Measurements from ENCODE around the gene ACTN1.

The ACTN1 gene

DNA sequence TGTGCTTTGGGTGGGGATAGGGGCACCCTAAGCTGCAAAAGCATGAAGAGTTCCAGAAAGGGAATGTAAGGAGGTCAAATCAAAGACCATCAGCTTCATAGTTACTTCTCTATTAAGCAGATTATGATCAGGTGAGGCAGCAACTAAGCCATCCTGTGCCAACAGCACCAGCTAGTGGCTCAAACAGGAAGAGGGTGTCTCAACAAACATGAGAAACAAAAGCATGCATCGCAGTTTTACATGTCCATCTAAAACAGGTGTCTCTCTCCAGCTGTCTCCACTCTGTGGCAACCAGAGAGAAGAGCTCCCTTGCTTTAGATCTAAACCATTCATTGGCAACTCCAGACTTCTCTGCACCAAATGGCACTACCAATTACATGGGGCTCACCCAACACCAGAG, 52.9 kb downstream of the ACTN1 start:
- H3K4me3 ChIP-seq (ENCODE audit: low read depth, low read length), result no peak overlapping the region
- no peaks in the 10 kb centered on the region for H3K9me3 ChIP-seq
- peaks cover 12% of the 10 kb centered on the region for H3K36me3 ChIP-seq
- H3K27me3 ChIP-seq, result no peaks in the 10 kb centered on the region
- peaks cover 17% of the 10 kb centered on the region for H3K4me1 ChIP-seq
- TF ChIP-seq, protein P1, sequence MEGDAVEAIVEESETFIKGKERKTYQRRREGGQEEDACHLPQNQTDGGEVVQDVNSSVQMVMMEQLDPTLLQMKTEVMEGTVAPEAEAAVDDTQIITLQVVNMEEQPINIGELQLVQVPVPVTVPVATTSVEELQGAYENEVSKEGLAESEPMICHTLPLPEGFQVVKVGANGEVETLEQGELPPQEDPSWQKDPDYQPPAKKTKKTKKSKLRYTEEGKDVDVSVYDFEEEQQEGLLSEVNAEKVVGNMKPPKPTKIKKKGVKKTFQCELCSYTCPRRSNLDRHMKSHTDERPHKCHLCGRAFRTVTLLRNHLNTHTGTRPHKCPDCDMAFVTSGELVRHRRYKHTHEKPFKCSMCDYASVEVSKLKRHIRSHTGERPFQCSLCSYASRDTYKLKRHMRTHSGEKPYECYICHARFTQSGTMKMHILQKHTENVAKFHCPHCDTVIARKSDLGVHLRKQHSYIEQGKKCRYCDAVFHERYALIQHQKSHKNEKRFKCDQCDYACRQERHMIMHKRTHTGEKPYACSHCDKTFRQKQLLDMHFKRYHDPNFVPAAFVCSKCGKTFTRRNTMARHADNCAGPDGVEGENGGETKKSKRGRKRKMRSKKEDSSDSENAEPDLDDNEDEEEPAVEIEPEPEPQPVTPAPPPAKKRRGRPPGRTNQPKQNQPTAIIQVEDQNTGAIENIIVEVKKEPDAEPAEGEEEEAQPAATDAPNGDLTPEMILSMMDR (IDR thresholded peaks at IDR 0.05; ENCODE audit: low read depth, low read length), result peak; percentile 75
- no peak for DNase-seq

DNA sequence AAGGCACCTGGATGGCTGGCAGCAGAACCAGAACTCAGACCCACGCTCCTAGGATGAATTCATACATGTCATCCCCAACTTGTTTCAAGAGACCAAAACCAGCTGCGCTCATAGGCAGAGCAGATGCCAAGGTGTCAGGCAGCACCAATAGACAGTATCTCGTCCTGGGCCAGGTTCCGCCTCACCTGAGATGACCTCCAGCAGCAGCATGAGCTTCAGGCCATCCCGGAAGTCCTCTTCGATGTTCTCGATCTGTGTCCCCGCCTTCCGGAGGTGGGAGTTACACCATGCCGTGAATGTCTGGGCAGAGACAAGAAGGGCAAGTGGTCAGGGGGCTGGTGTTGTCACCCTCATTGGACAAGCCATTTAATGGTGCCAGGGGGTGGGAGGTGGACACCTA, 53.7 kb downstream of the ACTN1 start:
- TF ChIP-seq, protein P1 (IDR thresholded peaks at IDR 0.05; ENCODE audit: low read depth, low read length), result no peak
- Histone ChIP-seq H3K27me3 (no peaks in the 10 kb centered on the region), H3K4me1 (peaks cover 17% of the 10 kb centered on the region), H3K4me3 (ENCODE audit: low read depth, low read length) (no peak overlapping the region), H3K36me3 (peaks cover 17% of the 10 kb centered on the region), H3K9me3 (no peaks in the 10 kb centered on the region)
- no peak for DNase-seq

DNA sequence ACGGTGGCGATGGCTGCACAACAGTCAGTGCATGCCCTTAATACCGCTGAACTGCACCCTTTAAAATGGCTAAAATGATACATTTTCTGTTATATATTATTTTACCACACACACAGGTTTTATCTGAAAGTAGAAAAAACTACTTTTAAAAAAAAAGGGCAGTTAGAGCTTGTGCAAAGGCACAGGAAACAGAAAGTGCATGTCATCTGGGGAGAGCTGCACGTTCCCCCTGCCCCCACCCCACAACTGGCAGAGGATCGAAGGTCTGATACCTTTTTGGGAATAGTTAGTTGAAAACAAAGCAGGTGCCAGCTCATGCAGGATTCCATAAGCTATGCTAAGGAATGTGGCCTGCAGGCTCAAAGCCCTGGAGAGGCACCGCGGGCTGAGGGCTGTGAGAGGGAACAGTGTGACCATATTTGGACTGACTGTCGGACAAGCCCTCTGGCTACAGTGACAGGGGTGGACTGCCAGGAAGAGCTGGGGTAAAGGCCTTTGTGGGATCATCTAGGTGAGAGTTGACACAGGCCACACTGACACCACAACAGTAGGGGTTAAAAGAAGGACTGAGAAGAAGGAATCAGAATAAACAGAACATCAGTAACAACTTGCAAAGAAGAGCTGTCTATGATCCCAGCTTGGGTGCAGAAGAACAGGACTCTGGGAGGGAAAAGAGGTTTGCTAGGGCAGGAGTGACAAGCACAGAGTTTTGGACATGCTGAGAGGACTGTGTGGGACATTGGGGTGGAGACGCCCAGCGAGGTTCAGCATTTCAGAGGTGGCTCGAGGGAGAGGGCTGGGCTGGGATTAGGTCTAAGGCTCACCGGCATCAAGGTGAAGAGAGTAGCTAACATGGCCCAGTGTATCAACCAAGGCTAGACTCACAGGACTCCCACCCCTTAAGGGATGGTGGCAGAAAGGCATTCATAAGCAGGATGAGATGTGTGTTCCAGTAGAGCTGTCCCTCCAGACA, 54.6 kb downstream of the ACTN1 start:
- H3K4me1 ChIP-seq, result peaks cover 17% of the 10 kb centered on the region
- no peaks in the 10 kb centered on the region for H3K27me3 ChIP-seq
- peaks cover 26% of the 10 kb centered on the region for H3K36me3 ChIP-seq
- no peaks in the 10 kb centered on the region for H3K9me3 ChIP-seq
- TF ChIP-seq, protein P1 (IDR thresholded peaks at IDR 0.05; ENCODE audit: low read depth, low read length), result no peak
- H3K4me3 ChIP-seq (ENCODE audit: low read depth, low read length), result no peak overlapping the region
- no peak for DNase-seq

DNA sequence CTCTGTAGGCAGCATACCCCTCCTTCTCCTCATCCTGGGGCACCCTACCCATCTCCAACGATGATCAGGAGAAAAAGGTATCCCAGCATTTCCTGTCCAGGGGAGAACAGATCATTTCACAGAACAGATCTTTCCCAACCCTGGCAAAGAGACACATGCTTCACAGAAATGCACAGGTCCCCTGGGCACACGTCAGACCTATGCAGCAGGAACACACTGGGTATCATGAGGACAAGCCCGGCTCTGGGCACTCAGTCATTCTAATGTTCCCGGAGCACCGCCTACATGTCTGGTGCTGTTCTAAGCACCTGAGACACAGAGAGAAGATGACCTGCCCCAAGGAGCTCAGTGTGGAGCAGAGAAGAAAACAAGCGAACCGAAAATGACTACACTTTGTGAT, 56.2 kb downstream of the ACTN1 start:
- Histone ChIP-seq H3K9me3 (no peaks in the 10 kb centered on the region), H3K36me3 (peaks cover 35% of the 10 kb centered on the region), H3K27me3 (no peaks in the 10 kb centered on the region), H3K4me1 (peaks cover 17% of the 10 kb centered on the region), H3K4me3 (ENCODE audit: low read depth, low read length) (no peak overlapping the region)
- TF ChIP-seq, protein P1 (IDR thresholded peaks at IDR 0.05; ENCODE audit: low read depth, low read length), result no peak
- DNase-seq, result no peak

DNA sequence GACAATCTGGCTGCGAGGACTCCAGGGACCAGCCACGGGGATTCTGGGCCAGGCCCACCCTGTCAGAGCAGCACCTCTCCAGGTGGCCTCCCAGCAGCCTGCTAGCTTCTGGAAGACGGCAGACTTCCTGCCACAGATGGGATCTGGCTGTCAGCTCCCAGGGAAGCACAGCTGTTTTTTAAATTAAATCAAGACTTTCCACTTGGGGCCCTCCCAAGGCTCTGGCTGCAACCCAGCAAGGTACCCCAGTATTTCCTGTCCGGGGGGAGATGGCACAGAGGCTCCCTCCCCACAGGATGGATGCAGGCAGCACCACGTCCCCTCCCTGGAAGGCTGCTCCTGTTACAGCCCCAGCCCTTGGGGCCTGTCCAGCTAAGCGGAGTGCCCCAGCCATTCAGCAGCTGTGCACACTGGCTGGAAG, 56.9 kb downstream of the ACTN1 start:
- Histone ChIP-seq H3K4me1 (peaks cover 17% of the 10 kb centered on the region), H3K36me3 (peaks cover 41% of the 10 kb centered on the region), H3K4me3 (ENCODE audit: low read depth, low read length) (no peak overlapping the region), H3K9me3 (no peaks in the 10 kb centered on the region), H3K27me3 (no peaks in the 10 kb centered on the region)
- TF ChIP-seq, protein P1 (IDR thresholded peaks at IDR 0.05; ENCODE audit: low read depth, low read length), result no peak
- DNase-seq, result peak; percentile 68

DNA sequence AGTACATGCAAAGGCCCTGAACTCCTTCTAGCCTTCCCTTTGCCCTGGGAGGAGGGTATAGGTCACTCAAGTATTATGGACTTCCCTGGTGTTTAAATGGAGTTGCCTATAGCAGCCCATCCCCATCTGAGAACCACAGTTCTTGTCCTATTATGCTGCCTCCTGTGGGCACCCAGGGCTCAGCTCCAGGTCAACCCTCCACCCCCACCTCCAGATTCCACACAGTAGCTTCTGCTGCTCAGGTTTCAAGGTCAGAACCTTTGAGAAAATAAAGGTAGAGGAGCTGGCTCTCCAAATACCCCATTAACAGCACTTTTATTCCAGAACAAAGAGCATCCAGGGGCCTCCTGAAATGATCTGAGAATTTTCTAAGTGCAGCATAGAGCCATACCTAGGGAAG, 57.4 kb downstream of the ACTN1 start:
- Histone ChIP-seq H3K4me3 (ENCODE audit: low read depth, low read length) (no peak overlapping the region), H3K4me1 (peaks cover 17% of the 10 kb centered on the region), H3K9me3 (no peaks in the 10 kb centered on the region), H3K36me3 (peaks cover 44% of the 10 kb centered on the region), H3K27me3 (no peaks in the 10 kb centered on the region)
- no peak for DNase-seq
- TF ChIP-seq, protein P1 (IDR thresholded peaks at IDR 0.05; ENCODE audit: low read depth, low read length), result no peak

Data from BE2C (cell line).